SK-N-MC (cell line): Measurements from ENCODE around the gene DCUN1D2.
A peak's percentile ranks its signal among the peaks of the same experiment; 100 is the strongest.

Experiments
- DNase-seq: peaks from one replicate; pipeline ENCODE4 v3.0.0-alpha.2; 2011; ENCODE audit warnings: low read depth, low spot score
- H3K27ac ChIP-seq: fragments of 200-600 bp; sonication (generic); 2 replicates; pipeline ENCODE4 v1.5.1; 2016; ENCODE audit warnings: mixed run types
- H3K36me3 ChIP-seq: fragments of 200-600 bp; sonication (generic); 2 replicates; pipeline ENCODE4 v1.6.1; 2017; ENCODE audit warnings: antibody characterized with exemption, low read length, mixed read lengths; ENCODE audit not compliant: insufficient read depth
- H3K4me3 ChIP-seq: fragments of 200-600 bp; sonication (generic); 2 replicates; pipeline ENCODE4 v1.5.1; 2016
- H3K9ac ChIP-seq: fragments of 200-600 bp; sonication (generic); 2 replicates; pipeline ENCODE4 v1.8.0; 2017; ENCODE audit warnings: mixed run types, mixed read lengths; ENCODE audit not compliant: insufficient read length
- H3K9me3 ChIP-seq: fragments of 200-600 bp; sonication (generic); 2 replicates; pipeline ENCODE4 v1.6.1; 2017; ENCODE audit warnings: low read depth, mild to moderate bottlenecking, antibody characterized with exemption, low read length, moderate library complexity, mixed read lengths
- EZH2 ChIP-seq: fragments of 200-600 bp; sonication (generic); IDR thresholded peaks from one replicate; pipeline ENCODE4 v1.6.1; 2017; ENCODE audit warnings: antibody characterized with exemption
- FOXP2 ChIP-seq: optimal IDR thresholded peaks from 2 replicates; pipeline ENCODE3; 2011; ENCODE audit warnings: mild to moderate bottlenecking, moderate library complexity; ENCODE audit not compliant: insufficient read depth; ENCODE audit errors: extremely low read length, control extremely low read depth
- POLR2AphosphoS5 ChIP-seq: IDR thresholded peaks from 2 replicates; pipeline ENCODE4 v1.6.1; 2012; ENCODE audit warnings: mild to moderate bottlenecking, low read depth, low read length, borderline replicate concordance

DCUN1D2 gene

DNA sequence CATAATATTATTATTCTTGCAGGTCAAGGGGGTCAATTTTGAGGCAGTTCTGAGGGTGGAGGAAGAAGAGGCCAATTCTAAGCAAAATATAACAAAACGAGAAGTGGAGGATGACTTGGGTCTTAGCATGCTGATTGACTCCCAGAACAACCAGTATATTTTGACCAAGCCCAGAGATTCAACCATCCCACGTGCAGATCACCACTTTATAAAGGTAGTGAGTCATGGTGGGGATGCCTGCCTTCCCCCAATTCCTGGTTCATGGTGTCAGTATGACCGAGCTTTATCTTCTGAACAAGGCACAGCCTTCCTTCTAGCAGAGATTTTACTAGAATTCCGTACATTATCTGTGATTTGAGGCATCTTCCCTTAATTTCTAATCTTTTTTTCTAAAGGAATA is 9.4 kb upstream of the DCUN1D2 start:
- no peak overlapping the region for H3K4me3 ChIP-seq
- TF ChIP-seq EZH2 (no peak), FOXP2 (no peak), POLR2AphosphoS5 (no peak)
- DNase-seq: no peak
- peaks cover 74% of the 10 kb centered on the region for H3K36me3 ChIP-seq
- no peak overlapping the region for H3K9ac ChIP-seq
- no peak overlapping the region for H3K27ac ChIP-seq
- H3K9me3 ChIP-seq: no peaks in the 10 kb centered on the region

DNA sequence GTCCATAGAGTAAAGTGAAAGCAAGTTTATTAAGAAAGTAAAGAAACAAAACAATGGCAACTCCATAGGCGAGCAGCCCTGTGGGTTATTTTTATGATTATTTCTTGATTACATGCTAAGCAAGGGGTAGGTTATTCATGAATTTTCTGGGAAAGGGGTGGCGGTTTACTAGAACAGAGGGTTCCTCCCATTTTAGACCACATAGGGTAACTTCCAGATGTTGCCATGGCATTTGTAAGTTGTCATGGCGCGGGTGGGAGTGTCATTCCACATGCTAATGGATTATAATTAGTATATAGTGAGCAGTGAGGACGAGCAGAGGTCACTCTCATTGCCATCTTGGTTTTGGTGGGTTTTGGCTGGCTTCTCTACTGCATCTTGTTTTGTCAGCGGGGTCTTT is 8.4 kb upstream of the DCUN1D2 start:
- no peaks in the 10 kb centered on the region for H3K9me3 ChIP-seq
- no peak overlapping the region for H3K27ac ChIP-seq
- H3K9ac ChIP-seq: no peak overlapping the region
- TF ChIP-seq EZH2 (no peak), POLR2AphosphoS5 (no peak), FOXP2 (no peak)
- DNase-seq: no peak
- peaks cover 71% of the 10 kb centered on the region for H3K36me3 ChIP-seq
- H3K4me3 ChIP-seq: no peak overlapping the region

DNA sequence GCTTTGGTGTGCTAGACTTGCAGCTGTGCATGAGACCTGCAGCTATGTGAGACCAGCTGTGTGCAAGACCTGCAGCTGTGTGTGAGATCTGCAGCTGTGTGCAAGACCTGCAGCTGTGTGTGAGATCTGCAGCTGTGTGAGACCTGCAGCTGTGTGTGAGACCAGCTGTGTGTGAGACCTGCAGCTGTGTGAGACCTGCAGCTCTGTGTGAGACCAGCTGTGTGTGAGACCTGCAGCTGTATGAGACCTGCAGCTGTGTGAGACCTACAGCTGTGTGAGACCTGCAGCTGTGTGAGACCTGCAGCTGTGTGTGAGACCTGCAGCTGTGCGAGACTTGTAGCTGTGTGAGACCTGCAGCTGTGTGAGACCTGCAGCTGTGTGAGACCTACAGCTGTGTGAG is 6.7 kb upstream of the DCUN1D2 start:
- Histone ChIP-seq H3K9ac (no peak overlapping the region), H3K4me3 (no peak overlapping the region), H3K27ac (no peak overlapping the region), H3K9me3 (no peaks in the 10 kb centered on the region), H3K36me3 (peaks cover 64% of the 10 kb centered on the region)
- DNase-seq: no peak
- no peak for TF ChIP-seq POLR2AphosphoS5
- TF ChIP-seq EZH2: no peak
- no peak for TF ChIP-seq FOXP2

DNA sequence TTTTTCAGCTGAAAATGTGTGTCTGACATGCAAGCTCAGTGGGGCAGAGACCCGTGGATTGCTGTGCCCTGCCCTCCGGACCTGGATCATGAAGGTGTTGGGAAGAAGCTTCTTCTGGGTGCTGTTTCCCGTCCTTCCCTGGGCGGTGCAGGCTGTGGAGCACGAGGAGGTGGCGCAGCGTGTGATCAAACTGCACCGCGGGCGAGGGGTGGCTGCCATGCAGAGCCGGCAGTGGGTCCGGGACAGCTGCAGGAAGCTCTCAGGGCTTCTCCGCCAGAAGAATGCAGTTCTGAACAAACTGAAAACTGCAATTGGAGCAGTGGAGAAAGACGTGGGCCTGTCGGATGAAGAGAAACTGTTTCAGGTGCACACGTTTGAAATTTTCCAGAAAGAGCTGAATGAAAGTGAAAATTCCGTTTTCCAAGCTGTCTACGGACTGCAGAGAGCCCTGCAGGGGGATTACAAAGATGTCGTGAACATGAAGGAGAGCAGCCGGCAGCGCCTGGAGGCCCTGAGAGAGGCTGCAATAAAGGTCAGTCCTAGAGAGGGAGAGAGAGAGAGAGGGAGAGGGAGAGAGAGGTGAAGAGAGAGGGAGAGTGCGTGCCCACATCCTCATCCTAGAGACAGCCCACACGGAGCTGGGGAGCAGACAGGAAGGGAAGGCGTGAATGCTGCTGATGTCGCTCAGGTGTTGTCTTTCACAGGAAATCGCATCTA is 5.1 kb upstream of the DCUN1D2 start:
- no peak for TF ChIP-seq FOXP2
- no peak for TF ChIP-seq EZH2
- TF ChIP-seq POLR2AphosphoS5: no peak
- Histone ChIP-seq H3K4me3 (no peak overlapping the region), H3K27ac (no peak overlapping the region), H3K9ac (no peak overlapping the region), H3K36me3 (peaks cover 48% of the 10 kb centered on the region), H3K9me3 (no peaks in the 10 kb centered on the region)
- DNase-seq: no peak

DNA sequence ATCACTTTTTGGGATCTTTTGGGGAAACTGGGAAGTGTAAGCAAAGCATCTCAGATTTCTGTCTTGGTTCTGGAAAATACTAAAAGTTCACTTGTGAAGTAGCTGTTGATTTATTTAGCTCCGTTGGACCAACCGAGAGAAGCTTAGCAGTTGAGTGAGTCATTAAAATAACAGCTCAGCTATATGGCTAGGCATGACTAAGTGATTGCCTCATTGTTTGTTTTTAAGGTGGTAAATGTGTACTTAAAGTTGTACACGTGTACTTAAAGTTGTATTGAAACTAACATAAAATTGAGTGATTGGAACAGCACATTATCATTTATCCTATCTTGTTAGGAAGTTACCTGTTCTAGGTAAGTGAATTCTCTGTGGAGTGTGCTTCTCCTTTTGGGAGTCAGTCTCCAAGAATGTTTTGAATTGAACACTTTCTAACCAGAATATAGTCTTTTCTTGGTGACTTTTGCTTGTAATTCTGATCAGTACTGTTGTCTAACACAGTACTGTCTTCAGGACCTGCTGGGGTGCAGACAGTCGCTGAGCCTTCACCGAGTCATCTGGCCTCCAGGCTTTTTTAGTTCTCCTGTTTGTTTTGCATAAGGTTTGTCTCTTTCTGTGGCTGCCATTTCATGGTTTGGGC is 2.9 kb upstream of the DCUN1D2 start:
- Histone ChIP-seq H3K36me3 (peaks cover 28% of the 10 kb centered on the region), H3K27ac (peak overlapping the region; percentile 49), H3K4me3 (peak overlapping the region; percentile 49), H3K9ac (peak overlapping the region; percentile 50), H3K9me3 (no peaks in the 10 kb centered on the region)
- no peak for DNase-seq
- TF ChIP-seq FOXP2 (no peak), EZH2 (no peak), POLR2AphosphoS5 (no peak)

DNA sequence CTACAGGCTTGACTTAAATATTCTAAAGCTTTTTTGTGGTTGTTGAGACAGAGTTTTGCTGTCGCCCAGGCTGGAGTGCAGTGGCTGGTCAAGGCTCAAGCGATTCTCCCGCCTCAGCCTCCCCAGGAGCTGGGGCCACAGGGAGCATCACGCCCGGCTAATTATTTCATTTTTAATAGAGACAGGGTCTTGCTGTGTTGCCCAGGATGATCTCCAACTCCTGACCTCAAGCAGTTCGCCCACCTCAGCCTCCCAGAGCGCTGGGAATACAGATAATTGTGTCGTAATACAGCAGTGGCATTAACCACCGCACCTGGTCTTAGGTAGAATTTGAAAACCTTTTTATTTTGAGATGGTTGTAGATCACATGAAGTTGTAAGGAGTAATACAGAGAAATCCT is 1.5 kb upstream of the DCUN1D2 start:
- peaks cover 16% of the 10 kb centered on the region for H3K36me3 ChIP-seq
- no peaks in the 10 kb centered on the region for H3K9me3 ChIP-seq
- TF ChIP-seq EZH2: no peak
- TF ChIP-seq POLR2AphosphoS5: no peak
- TF ChIP-seq FOXP2: no peak
- no peak for DNase-seq
- H3K27ac ChIP-seq: no peak overlapping the region
- H3K9ac ChIP-seq: peak overlapping the region; percentile 80
- peak overlapping the region; percentile 87 for H3K4me3 ChIP-seq

DNA sequence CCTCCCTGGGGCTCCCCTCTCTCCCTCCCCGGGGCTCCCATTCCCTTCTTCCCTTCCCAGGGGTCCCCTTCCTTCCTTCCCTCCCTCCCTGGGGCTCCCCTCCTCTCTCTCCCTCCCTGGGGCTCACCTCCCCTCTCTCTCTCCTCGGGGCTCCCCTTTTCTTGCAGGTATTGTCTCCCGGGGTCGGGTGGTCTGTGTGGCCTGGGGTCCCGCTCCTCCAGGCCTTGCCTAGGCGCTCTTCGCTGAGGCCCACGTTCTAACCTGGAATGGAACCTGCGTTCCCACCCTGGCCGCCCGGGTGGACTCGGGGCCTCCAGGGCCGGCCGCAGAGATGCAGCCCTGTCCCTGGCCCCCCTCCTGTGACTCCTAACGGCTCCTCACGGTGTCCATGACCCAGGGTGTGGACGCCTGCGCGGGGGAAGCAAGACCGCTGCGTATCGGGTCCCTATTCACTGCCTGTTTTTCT is 940 bp upstream of the DCUN1D2 start:
- Histone ChIP-seq H3K9ac (peak overlapping the region; percentile 80), H3K27ac (no peak overlapping the region), H3K36me3 (peaks cover 11% of the 10 kb centered on the region), H3K4me3 (peak overlapping the region; percentile 87), H3K9me3 (no peaks in the 10 kb centered on the region)
- DNase-seq: no peak
- no peak for TF ChIP-seq POLR2AphosphoS5
- TF ChIP-seq FOXP2: no peak
- TF ChIP-seq EZH2: no peak

DNA sequence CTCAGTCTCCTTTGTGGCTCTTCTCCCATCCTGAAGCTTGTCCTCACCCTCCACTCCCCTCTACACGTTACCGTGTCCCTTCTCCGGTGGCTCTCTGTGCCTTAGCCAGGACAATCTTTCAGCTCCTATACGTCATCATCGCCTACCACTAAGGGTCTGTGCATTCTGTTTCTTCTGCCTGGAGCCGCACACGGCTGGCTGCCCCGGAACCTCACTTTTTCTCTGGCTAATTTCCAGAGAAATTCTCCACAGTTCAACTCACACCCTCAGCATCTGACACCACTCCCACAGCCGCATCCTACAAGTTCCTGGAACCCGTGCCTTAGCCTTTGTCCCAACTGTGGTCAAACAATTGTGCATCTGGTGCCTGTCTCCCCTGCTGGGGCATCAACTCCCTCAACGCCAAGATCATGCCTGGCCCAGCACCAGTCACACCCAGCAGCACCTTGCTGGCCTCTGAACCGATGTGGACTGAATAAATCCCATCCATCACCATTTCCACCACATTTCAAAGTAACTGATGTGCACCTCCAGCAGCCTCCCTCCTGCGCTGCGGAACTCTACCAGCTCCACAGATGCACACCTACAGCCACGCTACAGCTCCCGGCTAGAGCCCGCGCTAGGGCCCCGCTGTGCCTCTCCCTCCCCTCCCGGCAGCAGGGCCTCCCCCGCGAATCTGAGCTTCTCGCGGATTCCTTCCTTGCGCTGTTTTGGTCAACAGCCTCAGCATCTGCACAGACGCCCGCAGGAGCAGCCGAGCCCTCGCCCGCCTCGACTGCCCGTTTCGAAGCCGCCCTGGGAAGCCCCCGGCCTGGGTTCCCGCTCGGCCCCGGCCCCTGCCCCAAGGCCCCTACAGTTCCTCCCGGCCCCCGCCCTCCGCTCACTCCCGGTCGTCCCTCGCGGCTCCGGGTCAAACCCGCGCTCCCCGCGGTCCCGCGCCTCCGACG is 689 bp downstream of the DCUN1D2 start:
- Histone ChIP-seq H3K36me3 (no peaks in the 10 kb centered on the region; the same call in 1 of the 2 replicates), H3K27ac (no peak overlapping the region), H3K9me3 (no peaks in the 10 kb centered on the region), H3K9ac (peak overlapping the region; percentile 80), H3K4me3 (peak overlapping the region; percentile 87)
- no peak for TF ChIP-seq EZH2
- TF ChIP-seq FOXP2: no peak
- TF ChIP-seq POLR2AphosphoS5: no peak
- DNase-seq: no peak
